ENCODE data around the gene FAAP20.

Gene FAAP20

GRCh38 chr1:2180297-2181245 is 14.0 kb downstream of the FAAP20 start:
- no peak for DNase-seq (ENCODE audit: extremely low read depth in 1 of 2, low read depth in 1 of 2)

DNA sequence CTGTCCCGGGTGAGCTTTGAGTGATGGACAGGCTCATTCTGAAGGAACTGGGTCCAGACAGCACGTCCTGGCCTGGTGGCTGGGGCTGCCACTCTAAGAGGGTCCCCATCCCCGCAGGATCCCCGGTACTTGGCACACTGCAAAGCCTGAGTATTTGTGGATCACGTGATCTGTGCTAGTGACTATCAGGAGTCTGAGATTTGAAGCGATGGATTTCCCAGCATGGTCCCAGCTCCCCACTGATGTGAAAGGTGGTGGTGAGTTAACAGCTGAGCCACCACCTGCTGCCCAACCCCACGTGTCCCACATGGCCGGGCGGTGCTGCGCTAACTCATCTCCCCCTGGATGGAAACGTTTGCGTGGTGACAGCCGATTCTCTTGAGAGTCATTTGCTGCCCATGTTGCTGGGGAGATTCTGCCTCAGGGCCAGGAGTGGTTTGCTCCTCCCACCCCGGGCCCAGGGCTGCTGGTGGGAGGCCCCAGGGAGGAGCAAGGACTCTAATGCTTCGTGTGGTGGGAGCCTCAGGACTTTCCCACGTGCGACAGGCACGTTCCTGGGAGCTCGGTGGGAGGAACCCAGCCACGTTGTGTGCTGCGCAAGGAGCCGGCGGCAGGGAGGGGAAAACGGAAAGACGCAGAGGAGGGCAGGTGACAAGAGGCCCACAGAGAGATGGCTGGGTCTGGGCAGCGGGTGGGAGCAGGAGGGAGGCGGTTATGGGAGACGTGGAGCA is 15.1 kb downstream of the FAAP20 start:
- no peak for DNase-seq (ENCODE audit: extremely low read depth in 1 of 2, low read depth in 1 of 2)

DNA sequence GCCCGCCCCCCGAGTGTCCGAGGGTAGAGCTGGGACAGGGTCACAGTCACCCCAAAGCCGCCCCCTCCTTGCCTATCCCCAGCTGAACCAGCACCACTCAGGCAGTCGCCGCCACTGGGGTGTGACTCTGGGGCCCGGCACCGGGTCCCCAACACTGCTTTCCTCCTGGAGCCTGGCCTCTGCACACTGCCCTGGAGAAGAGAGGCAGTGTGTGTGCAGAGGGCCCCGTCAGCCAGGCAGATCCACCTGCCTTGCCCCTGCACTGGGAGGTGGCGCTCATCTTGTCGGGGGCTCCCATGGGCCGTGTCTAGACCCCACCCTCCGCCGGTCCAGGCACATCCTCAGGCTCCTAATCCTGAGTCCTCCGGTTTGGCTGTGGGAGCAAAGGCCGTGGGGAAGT is 15.7 kb downstream of the FAAP20 start:
- DNase-seq (ENCODE audit: extremely low read depth in 1 of 2, low read depth in 1 of 2): no peak

GRCh38 chr1:2177946-2178538 is 16.5 kb downstream of the FAAP20 start:
- DNase-seq (ENCODE audit: extremely low read depth in 1 of 2, low read depth in 1 of 2): no peak

DNA sequence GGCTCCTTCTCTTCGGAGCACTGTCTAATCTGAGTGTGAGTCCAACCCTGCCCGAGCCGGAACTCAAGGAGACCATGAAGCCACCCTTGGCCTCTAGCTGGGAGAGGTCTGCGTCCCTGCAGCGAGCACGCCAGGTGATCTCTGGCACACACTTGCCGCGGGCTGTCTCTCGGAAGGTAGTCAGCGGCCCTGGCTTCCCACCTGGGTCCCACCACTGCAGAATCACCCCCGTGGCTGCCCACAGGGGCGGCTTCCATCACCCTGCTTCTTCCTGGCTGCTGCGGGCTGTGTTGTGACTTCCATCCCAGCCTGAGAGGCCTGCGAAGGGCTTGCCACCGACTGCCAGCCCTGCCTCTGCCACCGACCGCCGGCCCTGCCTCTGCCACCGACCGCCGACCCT is 17.0 kb downstream of the FAAP20 start:
- DNase-seq (ENCODE audit: extremely low read depth in 1 of 2, low read depth in 1 of 2): no peak

- DNase-seq (ENCODE audit: extremely low read depth in 1 of 2, low read depth in 1 of 2): no peak
Measured at GRCh38 chr1:2176615-2177014, 18.0 kb downstream of the FAAP20 start.

DNA sequence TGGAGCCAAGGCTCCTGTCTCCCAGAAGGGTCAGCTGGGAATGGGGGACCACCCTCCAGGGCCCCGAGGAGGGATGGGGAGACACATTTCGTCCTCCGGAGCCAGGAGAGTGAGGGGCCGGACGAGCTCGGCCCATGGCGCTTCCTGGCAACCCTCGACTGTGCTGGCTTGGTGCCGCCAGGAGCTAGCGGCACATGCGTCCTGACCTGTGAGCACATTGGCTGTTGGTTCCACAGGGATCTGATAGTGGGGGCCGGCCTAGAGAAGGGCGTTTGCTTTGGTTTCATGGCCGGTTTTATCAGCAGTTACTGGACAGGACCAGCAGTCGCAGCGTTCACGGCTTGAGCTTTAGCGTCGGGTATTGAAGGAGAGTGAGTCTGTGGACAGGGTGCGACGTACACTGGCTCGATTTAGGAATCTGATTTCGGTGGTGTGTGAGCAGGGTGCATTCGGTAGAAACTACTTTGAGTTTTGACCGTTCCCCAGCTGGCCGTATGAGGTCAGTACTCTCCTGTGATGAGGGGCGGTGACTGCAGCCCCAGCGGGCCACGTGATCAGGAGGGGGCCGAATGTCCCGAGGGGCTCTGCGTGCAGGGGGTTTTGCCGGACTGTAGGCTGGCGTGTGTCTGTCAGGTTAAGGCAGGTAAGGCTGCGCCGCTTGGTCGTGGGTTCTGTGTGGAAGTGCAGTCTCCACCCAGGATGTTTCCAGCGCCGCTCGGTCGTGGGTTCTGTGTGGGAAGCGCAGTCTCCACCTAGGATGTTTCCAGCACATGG is 18.7 kb downstream of the FAAP20 start:
- no peak for DNase-seq (ENCODE audit: extremely low read depth in 1 of 2, low read depth in 1 of 2)

GRCh38 chr1:2175055-2175414 is 19.5 kb downstream of the FAAP20 start:
- no peak for DNase-seq (ENCODE audit: extremely low read depth in 1 of 2, low read depth in 1 of 2)

- DNase-seq (ENCODE audit: extremely low read depth in 1 of 2, low read depth in 1 of 2): no peak
Measured at GRCh38 chr1:2174348-2175054, 20.1 kb downstream of the FAAP20 start.

DNA sequence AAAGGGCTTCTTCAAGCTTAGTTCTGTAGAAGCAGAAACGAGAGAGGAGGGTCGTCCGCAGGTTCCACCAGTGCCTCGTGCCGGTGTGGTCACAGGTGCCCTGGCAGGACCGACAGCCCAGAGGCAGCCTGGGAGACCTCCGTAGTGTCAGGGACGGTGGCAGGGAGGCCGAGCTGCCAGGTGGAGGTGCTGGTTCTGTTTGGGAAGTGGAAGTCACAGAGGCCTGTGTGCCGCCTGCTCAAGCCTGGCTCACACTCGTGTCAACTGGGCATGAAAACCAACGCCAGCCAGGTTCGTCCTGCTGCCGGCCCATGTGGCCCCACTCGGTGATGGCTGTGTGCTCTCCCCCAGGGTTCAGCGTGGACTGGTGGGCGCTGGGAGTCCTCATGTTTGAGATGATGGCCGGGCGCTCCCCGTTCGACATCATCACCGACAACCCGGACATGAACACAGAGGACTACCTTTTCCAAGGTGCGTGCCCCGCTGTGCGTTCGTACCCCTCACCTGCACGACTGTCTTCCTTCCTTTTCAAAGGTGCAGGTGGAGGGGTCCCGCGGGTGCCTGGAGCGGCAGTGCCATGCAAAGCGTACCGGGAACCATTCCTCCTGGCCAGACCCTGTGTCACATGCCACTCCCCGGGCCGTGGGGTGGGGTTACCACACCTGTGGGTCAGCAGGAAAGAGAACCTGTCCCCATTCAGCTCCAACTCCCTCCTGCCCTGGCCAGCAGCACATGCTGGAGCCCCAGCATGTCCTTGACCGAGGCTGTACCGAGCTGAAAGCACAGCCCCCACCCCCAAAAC is 20.8 kb downstream of the FAAP20 start:
- no peak for DNase-seq (ENCODE audit: extremely low read depth in 1 of 2, low read depth in 1 of 2)

GRCh38 chr1:2172551-2173146 is 21.9 kb downstream of the FAAP20 start:
- DNase-seq (ENCODE audit: extremely low read depth in 1 of 2, low read depth in 1 of 2): no peak

- no peak for DNase-seq (ENCODE audit: extremely low read depth in 1 of 2, low read depth in 1 of 2)
Measured at GRCh38 chr1:2172012-2172411, 22.6 kb downstream of the FAAP20 start.

GRCh38 chr1:2170211-2170610 is 24.4 kb downstream of the FAAP20 start:
- no peak for DNase-seq (ENCODE audit: extremely low read depth in 1 of 2, low read depth in 1 of 2)

DNA sequence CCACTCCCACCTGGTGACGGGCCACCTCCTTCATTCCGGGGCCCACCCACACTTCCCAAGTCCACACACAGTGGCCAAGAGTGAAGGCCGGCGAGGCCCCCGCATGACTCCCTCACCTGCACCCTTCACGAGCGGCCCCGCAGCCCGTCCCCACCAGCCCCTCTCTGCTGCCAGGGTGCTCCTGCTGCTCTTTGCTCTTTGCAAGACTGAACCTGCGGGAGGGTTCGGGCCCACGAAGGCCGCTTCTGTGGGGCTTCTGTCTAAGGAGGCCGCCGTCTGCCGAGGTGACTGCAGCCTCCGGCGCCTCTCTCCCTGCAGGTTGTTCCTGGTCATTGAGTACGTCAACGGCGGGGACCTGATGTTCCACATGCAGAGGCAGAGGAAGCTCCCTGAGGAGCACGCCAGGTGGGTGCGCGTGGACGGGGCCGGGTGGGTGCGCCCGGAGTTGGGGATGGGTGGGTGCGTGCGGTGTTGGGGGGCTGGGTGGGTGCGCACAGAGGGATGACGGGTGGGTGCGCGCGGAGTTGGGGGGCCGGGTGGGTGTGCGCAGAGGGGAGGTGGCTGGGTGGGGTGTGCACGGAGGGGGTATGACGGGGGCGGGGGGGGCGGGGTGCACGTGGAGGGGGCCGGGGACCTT is 25.3 kb downstream of the FAAP20 start:
- DNase-seq (ENCODE audit: extremely low read depth in 1 of 2, low read depth in 1 of 2): no peak

DNA sequence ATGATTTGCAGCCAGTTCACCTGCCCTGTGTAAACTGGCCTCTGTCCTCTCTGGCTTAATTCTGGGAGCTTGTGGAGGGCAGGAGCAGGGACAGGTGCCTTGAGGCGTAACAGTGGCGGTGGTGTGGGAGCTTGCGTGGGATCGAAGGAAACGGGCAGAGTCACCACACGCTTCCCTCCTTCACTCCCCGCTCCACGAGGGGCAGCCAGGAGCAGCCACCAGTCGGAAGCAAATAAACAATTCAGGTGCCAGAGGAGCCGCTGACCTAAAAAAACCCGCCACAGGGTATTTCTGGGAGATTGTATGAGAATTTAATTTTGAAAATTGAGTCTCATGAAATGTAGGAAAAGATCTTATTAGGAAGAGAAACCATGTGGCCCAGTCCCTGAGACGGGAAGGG is 26.0 kb downstream of the FAAP20 start:
- DNase-seq (ENCODE audit: extremely low read depth in 1 of 2, low read depth in 1 of 2): no peak

DNA sequence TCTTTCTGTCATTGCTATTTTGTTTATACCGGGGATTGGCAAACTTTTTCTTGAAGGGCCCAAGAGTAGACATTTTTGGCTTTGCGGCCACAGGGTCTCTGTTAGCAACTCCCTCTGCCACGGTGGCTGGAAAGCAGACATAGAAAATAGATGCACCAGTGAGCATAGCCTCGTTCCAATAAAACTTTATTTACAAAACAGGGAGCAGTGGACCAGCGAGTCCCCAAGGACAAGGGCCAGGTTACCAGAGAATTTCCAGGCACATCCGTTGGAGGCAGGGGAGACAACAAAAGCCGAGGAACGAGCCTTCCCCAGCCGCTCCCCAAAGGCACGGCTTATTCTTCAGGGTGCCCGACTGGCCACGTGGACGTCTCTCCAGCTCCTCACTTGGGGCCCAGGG is 26.5 kb downstream of the FAAP20 start:
- no peak for DNase-seq (ENCODE audit: extremely low read depth in 1 of 2, low read depth in 1 of 2)

DNA sequence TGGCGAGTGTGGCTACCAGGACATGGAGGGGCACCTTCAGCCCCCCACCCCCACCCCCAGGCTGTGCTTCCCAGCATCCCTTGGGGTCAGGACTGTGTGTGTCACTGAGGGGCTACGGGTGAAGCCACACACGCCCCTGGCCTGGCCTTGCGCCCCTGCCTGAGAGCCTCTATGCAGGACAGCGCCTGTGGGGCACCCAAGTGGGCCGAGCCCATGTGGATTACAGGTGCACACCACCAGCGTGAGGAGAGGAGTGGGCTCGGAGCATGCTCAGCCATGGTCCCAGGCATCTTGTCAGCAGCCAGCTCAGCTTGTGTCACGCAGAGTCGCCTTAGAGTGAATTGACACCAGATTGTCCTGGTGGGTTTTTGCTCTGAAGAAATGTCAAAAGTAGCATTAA is 27.9 kb downstream of the FAAP20 start:
- DNase-seq (ENCODE audit: extremely low read depth in 1 of 2, low read depth in 1 of 2): no peak

DNA sequence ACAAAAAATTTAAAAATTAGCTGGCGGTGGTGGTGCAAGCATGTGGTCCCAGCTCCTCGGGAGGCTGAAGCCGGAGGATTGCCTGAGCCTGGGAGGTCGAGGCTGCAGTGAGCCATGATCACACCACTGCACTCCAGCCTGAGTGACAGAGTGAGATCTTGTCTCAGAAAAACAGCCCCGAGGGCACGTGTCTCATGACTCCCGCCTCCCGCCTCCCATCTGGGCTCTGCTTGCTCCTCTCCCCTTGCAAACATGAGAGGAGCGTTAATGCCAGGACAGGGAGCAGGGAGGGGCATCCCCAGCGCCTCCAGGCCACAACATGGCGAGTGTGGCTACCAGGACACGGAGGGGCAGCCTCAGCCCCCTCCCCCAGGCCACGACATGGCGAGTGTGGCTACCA is 28.3 kb downstream of the FAAP20 start:
- no peak for DNase-seq (ENCODE audit: extremely low read depth in 1 of 2, low read depth in 1 of 2)

GRCh38 chr1:2165646-2166045 is 28.9 kb downstream of the FAAP20 start:
- no peak for DNase-seq (ENCODE audit: extremely low read depth in 1 of 2, low read depth in 1 of 2)

Measured in activated CD8-positive, alpha-beta memory T cell treated with anti-CD3 and anti-CD28 coated beads for 1 hour (primary cell).